ENCODE measurements around the gene KCNAB2.

- TF ChIP-seq CTCF (IDR thresholded peaks at IDR 0.05) (no peak), POLR2AphosphoS5 (IDR thresholded peaks at IDR 0.05) (no peak)
These were observed 99.7 kb downstream of the KCNAB2 start for GRCh38 chr1:6145396-6145750.
